ENCODE data around the gene RBM20.

DNA sequence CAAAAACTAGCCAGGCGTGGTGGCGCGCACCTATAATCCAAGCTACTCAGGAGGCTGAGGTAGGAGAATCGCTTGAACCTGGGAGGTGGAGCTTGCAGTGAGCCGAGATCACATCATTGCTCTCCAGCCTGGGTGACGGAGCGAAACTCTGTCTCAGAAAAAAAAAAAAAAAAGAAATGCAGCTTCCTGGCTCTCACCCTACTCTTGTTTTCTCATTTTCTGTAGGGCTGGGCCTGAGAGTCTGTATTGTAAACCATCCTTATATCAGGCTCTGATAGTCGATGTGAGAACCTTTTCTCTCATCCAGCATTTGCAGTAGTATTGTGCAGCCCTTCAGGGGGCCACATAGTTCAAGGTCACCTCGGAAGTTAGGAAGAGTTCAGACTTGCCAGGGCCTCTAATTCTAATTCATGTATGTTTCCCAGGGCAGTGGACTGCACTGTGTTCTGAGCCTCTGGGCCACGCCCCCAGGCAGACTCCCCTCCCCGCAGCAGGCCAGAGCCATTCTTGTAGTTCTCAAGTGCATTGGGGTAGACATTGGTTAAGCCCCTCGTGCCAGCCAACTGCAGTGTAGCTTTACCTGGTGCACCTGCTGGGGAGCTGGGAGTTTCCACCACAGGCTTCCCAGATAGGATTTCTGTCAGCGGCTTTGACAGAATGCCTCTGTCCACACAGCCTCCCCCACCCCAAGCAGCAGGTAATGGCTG lies 189.3 kb downstream of the RBM20 start:
- TF ChIP-seq CREB1 (CRISPR knock-in tag; IDR thresholded peaks at IDR 0.05; ENCODE audit: low read depth) (no peak), STAT1 (IDR thresholded peaks at IDR 0.05; ENCODE audit: unreplicated experiment) (no peak)
- TF ChIP-seq, protein P1, sequence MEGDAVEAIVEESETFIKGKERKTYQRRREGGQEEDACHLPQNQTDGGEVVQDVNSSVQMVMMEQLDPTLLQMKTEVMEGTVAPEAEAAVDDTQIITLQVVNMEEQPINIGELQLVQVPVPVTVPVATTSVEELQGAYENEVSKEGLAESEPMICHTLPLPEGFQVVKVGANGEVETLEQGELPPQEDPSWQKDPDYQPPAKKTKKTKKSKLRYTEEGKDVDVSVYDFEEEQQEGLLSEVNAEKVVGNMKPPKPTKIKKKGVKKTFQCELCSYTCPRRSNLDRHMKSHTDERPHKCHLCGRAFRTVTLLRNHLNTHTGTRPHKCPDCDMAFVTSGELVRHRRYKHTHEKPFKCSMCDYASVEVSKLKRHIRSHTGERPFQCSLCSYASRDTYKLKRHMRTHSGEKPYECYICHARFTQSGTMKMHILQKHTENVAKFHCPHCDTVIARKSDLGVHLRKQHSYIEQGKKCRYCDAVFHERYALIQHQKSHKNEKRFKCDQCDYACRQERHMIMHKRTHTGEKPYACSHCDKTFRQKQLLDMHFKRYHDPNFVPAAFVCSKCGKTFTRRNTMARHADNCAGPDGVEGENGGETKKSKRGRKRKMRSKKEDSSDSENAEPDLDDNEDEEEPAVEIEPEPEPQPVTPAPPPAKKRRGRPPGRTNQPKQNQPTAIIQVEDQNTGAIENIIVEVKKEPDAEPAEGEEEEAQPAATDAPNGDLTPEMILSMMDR (conservative IDR thresholded peaks at IDR 0.05; ENCODE audit: low read depth in 2 of 2): no peak

Data from GM23338 (cell line).